Measurements from ENCODE around the gene TNS3. TPM values are rescaled to one million over a fixed set of nuclear protein-coding genes. Genes with fewer than 3 reads are reported as not detected.
A peak's percentile ranks its signal among the peaks of the same experiment; 100 is the strongest.

The TNS3 gene
- total RNA-seq, 1 experiment from 2014 or later: 9.5 TPM

- H2BK15ac ChIP-seq (ENCODE audit: low read depth, low read length): no peak overlapping the region
- Mint-ChIP-seq H3K4me3 (no peak overlapping the region; a peak in 2 of 5 replicates), H3K4me1 (peaks cover 18 to 39% of the 10 kb centered on the region in 2 experiments), H3K27me3 (ENCODE audit: low read depth) (peaks cover 2% of the 10 kb centered on the region; the same call in 1 of the 2 replicates), H3K9me3 (no peaks in the 10 kb centered on the region), H3K36me3 (ENCODE audit: insufficient read depth in 1 of 3, low read depth in 3 of 3) (no peaks in the 10 kb centered on the region), H3K27ac (peak overlapping the region in 2 of 3 experiments; percentile 31 to 84; a peak in 5 of 7 replicates)
- no peak overlapping the region for H3K4me2 ChIP-seq (ENCODE audit: insufficient read depth, insufficient read length, low read length)
- no peak overlapping the region for H2AK5ac ChIP-seq (ENCODE audit: insufficient read length, low read length)
- TF ChIP-seq CTCF (conservative IDR thresholded peaks at IDR 0.05): no peak
- no peak overlapping the region for H2BK120ac ChIP-seq (ENCODE audit: low read depth, low read length, poor library complexity, severe bottlenecking)
- H4K20me1 ChIP-seq (ENCODE audit: control insufficient read depth, insufficient read depth, insufficient read length): no peaks in the 10 kb centered on the region
- H3K9ac ChIP-seq (ENCODE audit: extremely low read depth, insufficient read length, low read length): no peak overlapping the region
- H3K4ac ChIP-seq (ENCODE audit: low read depth, low read length): no peak overlapping the region
- H3K14ac ChIP-seq (ENCODE audit: insufficient read depth, low read length): no peak overlapping the region; the same call in 1 of the 2 replicates
- H4K5ac ChIP-seq (ENCODE audit: insufficient read length, low read depth, low read length): no peak overlapping the region
- H3K23ac ChIP-seq (ENCODE audit: insufficient read length, low read depth, low read length): no peak overlapping the region
- H2BK5ac ChIP-seq (ENCODE audit: insufficient read length, low read length): no peak overlapping the region
- no peaks in the 10 kb centered on the region for H3K79me1 ChIP-seq (ENCODE audit: insufficient read depth, low read depth, low read length, poor library complexity, severe bottlenecking)
- H3K4me1 ChIP-seq (ENCODE audit: insufficient read depth, low read length): peaks cover 5% of the 10 kb centered on the region; the same call in 1 of the 2 replicates
- no peaks in the 10 kb centered on the region for H3K23me2 ChIP-seq (ENCODE audit: insufficient read length, low read depth, low read length, poor library complexity, severe bottlenecking)
- no peaks in the 10 kb centered on the region for H3K9me3 ChIP-seq (ENCODE audit: control insufficient read depth, low read depth, low read length)
- H3K18ac ChIP-seq (ENCODE audit: insufficient read length, low read depth, low read length): no peak overlapping the region
- no peaks in the 10 kb centered on the region for H3K27me3 ChIP-seq (ENCODE audit: insufficient read depth, low read length)
- H3K56ac ChIP-seq (ENCODE audit: insufficient read length, low read depth, low read length): no peak overlapping the region
- no peak overlapping the region for H3K27ac ChIP-seq (ENCODE audit: insufficient read length, low read depth, low read length)
- no peak overlapping the region for H3T11ph ChIP-seq (ENCODE audit: low read length)
- no CpG with 5 or more reads among the region's 15 CpGs for WGBS (ENCODE audit: extremely low coverage, insufficient read length, low lambda C conversion rate)
- no peak overlapping the region for H2BK20ac ChIP-seq (ENCODE audit: low read depth, low read length, poor library complexity, severe bottlenecking)
- H4K8ac ChIP-seq (replicated peaks; ENCODE audit: insufficient read length, low read depth, low read length): no peak overlapping the region
- H2BK12ac ChIP-seq (ENCODE audit: insufficient read length, low read depth, low read length): no peak overlapping the region
- H3K79me2 ChIP-seq (ENCODE audit: insufficient read depth, low read length): no peaks in the 10 kb centered on the region
- DNase-seq: peak; percentile 62
- H2AFZ ChIP-seq (ENCODE audit: low read length): no peak overlapping the region
- H4K91ac ChIP-seq (ENCODE audit: insufficient read length, low read depth, low read length): no peak overlapping the region
These were observed 201.4 kb downstream of the TNS3 start for GRCh38 chr7:47380325-47381133.
